ELF-1 (cell line): ENCODE measurements around the gene MMP27.
A peak's percentile ranks its signal among the peaks of the same experiment; 100 is the strongest.
"Not testable (repeated sequence)": the region's sequence is repeated elsewhere in the genome, so short reads cannot be mapped to it uniquely, and the experiment has no call there.

Experiments used
- DNase-seq: peaks from one replicate; pipeline ENCODE4 v3.0.0-alpha.2; 2016; ENCODE audit warnings: low read depth, low spot score

MMP27 gene

GRCh38 chr11:102705626-102706025 lies at the start of gene MMP27:
Gene MMP27 (minus strand): TSS chr11:102705769. CDS start chr11:102705714, 55 bp downstream.
- DNase-seq = no peak

- DNase-seq = no peak
These were observed 47.7 kb upstream of the MMP27 start for GRCh38 chr11:102753267-102753666.

GRCh38 chr11:102751673-102752072 lies 46.1 kb upstream of the MMP27 start:
- no peak for DNase-seq

- no peak for DNase-seq
These were observed 43.6 kb upstream of the MMP27 start for GRCh38 chr11:102749101-102749722.

GRCh38 chr11:102746746-102747578 lies 41.4 kb upstream of the MMP27 start:
- peak; percentile 51 for DNase-seq

- DNase-seq = no peak
These were observed 29.1 kb upstream of the MMP27 start for GRCh38 chr11:102734650-102735049.

- peak; percentile 78 for DNase-seq
These were observed 27.8 kb upstream of the MMP27 start for GRCh38 chr11:102733232-102733875.

GRCh38 chr11:102730944-102731343 lies 25.4 kb upstream of the MMP27 start:
- not testable (repeated sequence) for DNase-seq

- no peak for DNase-seq
These were observed 24.6 kb upstream of the MMP27 start for GRCh38 chr11:102729849-102730815.

GRCh38 chr11:102727890-102728289 lies 22.3 kb upstream of the MMP27 start:
- DNase-seq = no peak

- no peak for DNase-seq
These were observed 19.4 kb upstream of the MMP27 start, which contains the start of gene MMP8 for GRCh38 chr11:102724904-102725500. Gene MMP8 (minus strand): TSS chr11:102724954. CDS start chr11:102724855, 99 bp downstream.

GRCh38 chr11:102722821-102723220 lies 17.3 kb upstream of the MMP27 start:
- no peak for DNase-seq

- DNase-seq = no peak
These were observed 14.2 kb upstream of the MMP27 start for GRCh38 chr11:102719620-102720277.

- no peak for DNase-seq
These were observed 11.7 kb upstream of the MMP27 start for GRCh38 chr11:102717280-102717679.

GRCh38 chr11:102716527-102716926 lies 11.0 kb upstream of the MMP27 start:
- no peak for DNase-seq

GRCh38 chr11:102712137-102712536 lies 6.6 kb upstream of the MMP27 start:
- no peak for DNase-seq

- no peak for DNase-seq
These were observed 3.8 kb upstream of the MMP27 start for GRCh38 chr11:102709201-102709945.

- no peak for DNase-seq
These were observed 3.1 kb upstream of the MMP27 start for GRCh38 chr11:102708654-102709053.

- DNase-seq = no peak
These were observed 728 bp downstream of the MMP27 start for GRCh38 chr11:102704841-102705240.
